GM11168 (cell line): ENCODE measurements around the gene ITGB4.
"Not testable (repeated sequence)": the region's sequence is repeated elsewhere in the genome, so short reads cannot be mapped to it uniquely, and the experiment has no call there.

Experiments
- in situ Hi-C: fragments of 300-500 bp; cut with MboI; formaldehyde crosslinking; loops from one replicate; pipeline ENCODE4 v1.12.0; 2022; ENCODE audit warnings: low sequenced_read_pairs; ENCODE audit not compliant: unreplicated experiment

The ITGB4 gene

GRCh38 chr17:75749545-75750389 lies 28.5 kb downstream of the ITGB4 start:
- in situ Hi-C loops = loop anchor here (5.0 kb wide), 2 partner anchors 77 to 132 kb away; no protein-coding TSS in a partner anchor

- in situ Hi-C loops = loop anchor here (5.0 kb wide), 1 partner anchor 134 kb away; no protein-coding TSS in a partner anchor
Observed at GRCh38 chr17:75750661-75751423, 29.6 kb downstream of the ITGB4 start.

GRCh38 chr17:75751676-75752404 lies 30.6 kb downstream of the ITGB4 start:
- in situ Hi-C loops = loop anchor here (5.0 kb wide), 1 partner anchor 135 kb away; no protein-coding TSS in a partner anchor

- in situ Hi-C loops = loop anchor here (5.0 kb wide), 1 partner anchor 135 kb away; no protein-coding TSS in a partner anchor
Observed at GRCh38 chr17:75752405-75752709, 31.1 kb downstream of the ITGB4 start.

GRCh38 chr17:75752802-75753513 lies 31.7 kb downstream of the ITGB4 start:
- in situ Hi-C loops = loop anchor here (5.0 kb wide), 1 partner anchor 136 kb away; no protein-coding TSS in a partner anchor

- in situ Hi-C loops = loop anchor here (5.0 kb wide), 1 partner anchor 136 kb away; no protein-coding TSS in a partner anchor
Observed at GRCh38 chr17:75753514-75754377, 32.5 kb downstream of the ITGB4 start.

GRCh38 chr17:75754378-75755204 lies 33.3 kb downstream of the ITGB4 start:
- in situ Hi-C loops = loop anchor here (5.0 kb wide), 1 partner anchor 137 kb away; no protein-coding TSS in a partner anchor

GRCh38 chr17:75755205-75755901 lies 34.1 kb downstream of the ITGB4 start:
- in situ Hi-C loops = no loop called here

- in situ Hi-C loops = no loop called here
Observed at GRCh38 chr17:75755990-75756389, 34.7 kb downstream of the ITGB4 start.

- in situ Hi-C loops = no loop called here
Observed at GRCh38 chr17:75756451-75757085, 35.3 kb downstream of the ITGB4 start.

GRCh38 chr17:75757086-75757681 lies 35.9 kb downstream of the ITGB4 start:
- in situ Hi-C loops = no loop called here

GRCh38 chr17:75758131-75758905 lies 37.1 kb downstream of the ITGB4 start:
- in situ Hi-C loops = no loop called here

GRCh38 chr17:75759457-75759856 lies 38.2 kb downstream of the ITGB4 start:
- in situ Hi-C loops = no loop called here

- in situ Hi-C loops = not testable (repeated sequence)
Observed at GRCh38 chr17:75759978-75760640, 38.9 kb downstream of the ITGB4 start.

GRCh38 chr17:75762513-75763268 lies 41.4 kb downstream of the ITGB4 start:
- in situ Hi-C loops = no loop called here
